Stimulated activated effector memory CD8-positive, alpha-beta T cell treated with anti-CD3 and anti-CD28 coated beads, Interleukin-12 subunit alpha, Interleukin-12 subunit beta, amount 100 ng/mL, for 72 hours (primary cell): ENCODE measurements around the gene ITSN2.

Experiments
- ATAC-seq: fragments of 150-1000 bp; cut with Tn5 transposase; 2 replicates; pipeline ENCODE4 v1.10.0; 2021
- DNase-seq, 2 donors: peaks; one replicate each; pipeline ENCODE4 v3.0.0; 2021 to 2022; ENCODE audit warnings: low spot score in 2 of 2
- H3K27ac Mint-ChIP-seq: one replicate; pipeline ENCODE4 v1.8.0; 2022; ENCODE audit warnings: mild to moderate bottlenecking, mixed read lengths
- H3K36me3 Mint-ChIP-seq: one replicate; pipeline ENCODE4 v1.8.0; 2022; ENCODE audit warnings: mild to moderate bottlenecking, mixed read lengths
- H3K4me1 Mint-ChIP-seq: one replicate; pipeline ENCODE4 v1.8.0; 2022; ENCODE audit warnings: mixed read lengths
- H3K4me3 Mint-ChIP-seq: one replicate; pipeline ENCODE4 v1.8.0; 2022; ENCODE audit warnings: mild to moderate bottlenecking, mixed read lengths
- H3K9me3 Mint-ChIP-seq: one replicate; pipeline ENCODE4 v1.8.0; 2022; ENCODE audit warnings: mixed read lengths

ITSN2 gene

GRCh38 chr2:24238158-24238557 lies 122.2 kb downstream of the ITSN2 start:
- H3K9me3 Mint-ChIP-seq: no peaks in the 10 kb centered on the region
- no peaks in the 10 kb centered on the region for H3K4me1 Mint-ChIP-seq
- no peak overlapping the region for H3K27ac Mint-ChIP-seq
- DNase-seq (no peak), ATAC-seq (no peak)
- no peak overlapping the region for H3K4me3 Mint-ChIP-seq
- peaks cover 35% of the 10 kb centered on the region for H3K36me3 Mint-ChIP-seq

DNA sequence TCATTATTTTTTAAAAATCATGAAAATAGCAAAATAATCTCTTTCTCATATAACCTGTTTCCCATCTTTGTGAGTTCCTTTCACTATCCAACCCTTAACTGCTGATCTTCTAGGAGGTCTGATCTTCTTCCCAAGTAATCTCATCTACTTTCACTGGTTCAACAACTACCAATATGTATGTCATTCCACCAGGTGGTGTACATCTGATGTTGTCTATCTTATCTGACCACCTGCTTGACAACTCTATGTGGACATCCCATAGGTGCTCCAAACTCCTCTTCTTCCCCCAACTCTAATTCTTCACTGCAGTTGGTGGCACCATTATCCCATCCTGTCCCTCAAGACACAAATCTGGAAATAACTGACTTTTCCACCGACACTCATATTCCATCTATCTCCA lies 123.0 kb downstream of the ITSN2 start:
- ATAC-seq (no peak), DNase-seq (no peak)
- H3K9me3 Mint-ChIP-seq: no peaks in the 10 kb centered on the region
- H3K36me3 Mint-ChIP-seq: peaks cover 27% of the 10 kb centered on the region
- no peak overlapping the region for H3K27ac Mint-ChIP-seq
- no peak overlapping the region for H3K4me3 Mint-ChIP-seq
- H3K4me1 Mint-ChIP-seq: no peaks in the 10 kb centered on the region

GRCh38 chr2:24233321-24233720 lies 127.0 kb downstream of the ITSN2 start:
- H3K27ac Mint-ChIP-seq: no peak overlapping the region
- DNase-seq (no peak), ATAC-seq (no peak)
- peaks cover 12% of the 10 kb centered on the region for H3K36me3 Mint-ChIP-seq
- H3K4me1 Mint-ChIP-seq: no peaks in the 10 kb centered on the region
- no peaks in the 10 kb centered on the region for H3K9me3 Mint-ChIP-seq
- H3K4me3 Mint-ChIP-seq: no peak overlapping the region

DNA sequence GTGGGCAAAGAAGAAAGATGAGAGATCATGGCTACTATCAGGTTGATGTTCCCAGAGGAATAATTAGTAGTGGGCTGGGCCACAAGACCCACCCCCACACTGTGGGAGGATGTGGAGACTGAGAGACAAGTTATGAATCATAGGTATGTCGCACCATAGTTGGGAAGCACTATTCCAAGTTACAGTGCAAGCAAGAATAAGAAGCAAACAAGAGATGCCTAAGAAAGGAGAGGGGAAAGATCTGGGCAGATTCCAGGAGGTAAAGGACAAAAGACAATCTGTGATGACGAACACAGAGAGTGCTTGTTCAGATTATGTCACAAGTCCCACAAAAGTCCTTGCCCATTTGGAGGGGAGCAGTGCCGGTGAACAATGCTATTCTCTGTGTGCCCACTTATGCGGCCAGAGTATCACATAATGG lies 128.9 kb downstream of the ITSN2 start:
- ATAC-seq (no peak), DNase-seq (no peak)
- no peaks in the 10 kb centered on the region for H3K4me1 Mint-ChIP-seq
- peaks cover 16% of the 10 kb centered on the region for H3K36me3 Mint-ChIP-seq
- no peak overlapping the region for H3K4me3 Mint-ChIP-seq
- H3K27ac Mint-ChIP-seq: no peak overlapping the region
- no peaks in the 10 kb centered on the region for H3K9me3 Mint-ChIP-seq

GRCh38 chr2:24228470-24228869 lies 131.9 kb downstream of the ITSN2 start:
- no peak for ATAC-seq
- Mint-ChIP-seq H3K9me3 (no peaks in the 10 kb centered on the region), H3K36me3 (peaks cover 14% of the 10 kb centered on the region), H3K4me1 (no peaks in the 10 kb centered on the region), H3K4me3 (no peak overlapping the region), H3K27ac (no peak overlapping the region)
- no peak for DNase-seq

- H3K4me1 Mint-ChIP-seq: no peaks in the 10 kb centered on the region
- ATAC-seq (no peak), DNase-seq (no peak)
- no peaks in the 10 kb centered on the region for H3K9me3 Mint-ChIP-seq
- H3K36me3 Mint-ChIP-seq: peaks cover 29% of the 10 kb centered on the region
- H3K4me3 Mint-ChIP-seq: no peak overlapping the region
- H3K27ac Mint-ChIP-seq: no peak overlapping the region
These were observed 134.7 kb downstream of the ITSN2 start for GRCh38 chr2:24225499-24226242.

DNA sequence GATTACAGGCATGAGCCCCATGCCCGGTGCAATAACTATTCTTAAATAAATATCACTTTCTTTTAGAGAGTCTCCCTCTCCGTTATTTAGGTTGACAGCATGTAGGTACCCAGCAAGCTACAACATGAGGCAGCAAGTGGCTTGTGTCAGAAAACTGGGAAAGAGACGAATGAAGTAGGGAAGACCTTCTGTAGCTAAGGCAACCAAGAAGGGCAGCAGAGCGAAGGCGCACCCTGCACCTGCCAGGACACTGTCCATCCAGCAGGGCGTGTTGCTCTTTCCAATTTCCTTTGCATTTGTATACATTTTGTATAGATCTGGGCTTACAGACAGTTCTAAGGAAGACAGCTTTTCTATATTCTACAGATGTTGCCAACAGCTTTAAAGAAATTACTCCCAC lies 137.4 kb downstream of the ITSN2 start:
- ATAC-seq: no peak
- Mint-ChIP-seq H3K27ac (no peak overlapping the region), H3K4me3 (no peak overlapping the region), H3K9me3 (no peaks in the 10 kb centered on the region), H3K4me1 (no peaks in the 10 kb centered on the region), H3K36me3 (peaks cover 48% of the 10 kb centered on the region)
- no peak for DNase-seq

DNA sequence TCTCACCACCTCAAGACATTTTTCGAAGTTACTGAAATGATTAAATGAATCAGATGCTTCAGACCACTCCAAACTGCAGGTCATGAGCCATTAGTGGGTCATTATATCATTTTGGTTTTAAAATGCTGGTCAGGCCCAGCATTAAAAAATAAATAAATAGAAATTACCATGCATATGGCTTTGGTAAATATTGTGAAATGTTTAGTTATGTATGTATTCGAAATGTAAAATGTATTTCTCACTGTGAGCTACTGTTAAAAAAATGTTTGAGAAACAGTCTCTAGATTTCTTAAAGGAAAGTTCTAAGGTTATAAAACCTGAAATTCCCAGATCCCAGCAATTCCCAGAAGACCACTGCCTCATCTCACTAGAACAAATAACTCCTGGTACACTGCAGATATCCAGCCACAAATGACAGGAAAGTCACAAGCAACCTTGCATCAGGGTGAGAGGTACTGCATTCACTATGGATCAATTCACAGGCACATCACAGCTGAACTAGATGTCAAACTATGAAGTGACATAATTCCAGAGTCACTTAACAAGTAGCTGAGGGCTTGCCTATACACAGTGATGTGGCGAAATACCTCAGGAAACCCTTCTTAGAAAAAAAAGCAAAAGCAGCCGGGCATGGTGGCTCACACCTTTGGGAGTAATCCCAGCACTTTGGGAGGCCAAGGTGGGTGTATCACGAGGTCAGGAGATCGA lies 138.8 kb downstream of the ITSN2 start:
- Mint-ChIP-seq H3K36me3 (peaks cover 53% of the 10 kb centered on the region), H3K4me1 (no peaks in the 10 kb centered on the region), H3K9me3 (no peaks in the 10 kb centered on the region), H3K27ac (no peak overlapping the region), H3K4me3 (no peak overlapping the region)
- DNase-seq: no peak
- ATAC-seq: no peak

DNA sequence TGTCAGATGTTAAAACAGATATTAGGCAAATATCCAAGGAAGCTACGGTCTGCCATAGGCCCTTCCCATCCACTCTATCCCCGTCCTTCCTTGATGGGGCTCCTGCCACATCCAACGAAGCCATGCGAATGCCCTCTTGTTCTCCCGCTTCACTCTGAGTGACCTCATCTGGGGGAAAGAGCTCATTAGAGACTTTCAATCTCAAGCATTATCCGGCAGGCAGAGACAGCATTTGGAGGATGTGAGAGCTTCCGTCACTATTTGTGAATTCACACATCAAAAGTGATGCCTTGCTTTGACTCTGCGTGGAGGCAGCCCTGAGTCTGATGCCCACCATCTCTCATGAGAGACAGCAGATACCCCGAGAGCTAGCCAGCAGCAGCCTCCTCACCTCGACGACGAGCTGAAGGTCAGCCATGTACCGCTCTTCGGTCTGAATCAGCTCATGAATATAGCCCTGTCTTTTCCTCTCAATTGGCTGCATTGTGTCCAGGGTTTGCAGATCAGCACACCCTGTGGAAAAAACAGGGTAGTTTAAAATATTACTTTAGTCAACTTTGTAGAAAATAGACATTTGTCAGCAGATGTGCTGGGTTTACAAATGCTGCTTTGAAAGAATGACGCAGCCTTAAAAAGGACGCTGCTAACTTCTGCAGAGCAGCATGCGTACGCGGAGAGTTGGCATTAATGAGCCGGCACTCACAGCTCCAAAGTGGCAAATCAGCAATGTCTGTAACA lies 139.6 kb downstream of the ITSN2 start:
- ATAC-seq (no peak), DNase-seq (no peak)
- Mint-ChIP-seq H3K4me3 (no peak overlapping the region), H3K4me1 (no peaks in the 10 kb centered on the region), H3K9me3 (no peaks in the 10 kb centered on the region), H3K27ac (no peak overlapping the region), H3K36me3 (peaks cover 60% of the 10 kb centered on the region)

GRCh38 chr2:24214880-24215279 lies 145.5 kb downstream of the ITSN2 start:
- Mint-ChIP-seq H3K4me3 (no peak overlapping the region), H3K27ac (peak overlapping the region; percentile 23), H3K9me3 (no peaks in the 10 kb centered on the region), H3K36me3 (peaks cover 94% of the 10 kb centered on the region), H3K4me1 (no peaks in the 10 kb centered on the region)
- no peak for DNase-seq
- ATAC-seq: peak; percentile 91

DNA sequence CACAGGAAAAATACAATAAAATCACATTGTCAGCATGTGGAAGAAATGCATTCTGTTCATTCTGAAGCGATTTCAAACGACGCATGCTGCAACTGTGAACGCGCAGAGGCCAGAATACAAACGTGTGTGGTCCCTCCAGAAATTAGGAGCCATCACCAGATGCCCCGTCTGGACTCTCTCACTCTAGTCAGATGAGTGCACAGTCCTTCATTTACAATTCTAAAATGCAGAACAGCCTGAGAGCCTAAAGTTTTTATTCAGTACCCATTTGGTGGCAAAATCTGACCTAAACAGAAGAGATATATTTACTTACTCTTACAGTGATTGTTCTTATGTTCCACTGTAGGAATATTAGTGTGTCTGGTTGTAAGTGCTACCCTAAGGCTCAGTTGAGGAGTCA lies 148.9 kb downstream of the ITSN2 start:
- H3K4me1 Mint-ChIP-seq: no peaks in the 10 kb centered on the region
- H3K36me3 Mint-ChIP-seq: peaks cover 97% of the 10 kb centered on the region
- no peak overlapping the region for H3K27ac Mint-ChIP-seq
- DNase-seq: no peak
- no peaks in the 10 kb centered on the region for H3K9me3 Mint-ChIP-seq
- no peak overlapping the region for H3K4me3 Mint-ChIP-seq
- no peak for ATAC-seq

DNA sequence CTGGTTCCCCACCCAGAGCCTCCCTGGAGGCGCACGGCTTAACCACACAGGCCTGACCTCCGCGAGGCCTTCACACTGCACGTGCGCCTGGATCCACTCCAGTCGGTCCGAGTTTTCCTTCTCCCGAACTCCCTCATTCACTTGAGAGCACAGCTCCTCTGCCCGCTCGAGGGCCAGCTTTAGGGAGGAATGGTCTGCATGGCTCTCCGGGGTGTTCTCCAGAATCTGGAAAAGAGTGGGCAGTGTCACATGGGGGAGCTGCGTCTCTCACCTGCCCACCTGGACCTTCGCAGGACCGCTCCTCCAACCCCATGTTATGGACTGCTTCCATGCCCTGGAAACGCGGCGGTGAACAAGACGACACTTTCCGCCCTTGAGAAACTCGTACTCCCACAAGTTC lies 149.6 kb downstream of the ITSN2 start:
- Mint-ChIP-seq H3K27ac (no peak overlapping the region), H3K4me3 (no peak overlapping the region), H3K9me3 (no peaks in the 10 kb centered on the region), H3K4me1 (no peaks in the 10 kb centered on the region), H3K36me3 (peaks cover 96% of the 10 kb centered on the region)
- DNase-seq (no peak), ATAC-seq (no peak)

- H3K27ac Mint-ChIP-seq: no peak overlapping the region
- peaks cover 92% of the 10 kb centered on the region for H3K36me3 Mint-ChIP-seq
- no peak for ATAC-seq
- no peak overlapping the region for H3K4me3 Mint-ChIP-seq
- no peak for DNase-seq
- no peaks in the 10 kb centered on the region for H3K4me1 Mint-ChIP-seq
- no peaks in the 10 kb centered on the region for H3K9me3 Mint-ChIP-seq
These were observed 150.3 kb downstream of the ITSN2 start for GRCh38 chr2:24210106-24210455.

GRCh38 chr2:24209389-24210105 lies 150.8 kb downstream of the ITSN2 start:
- Mint-ChIP-seq H3K27ac (no peak overlapping the region), H3K36me3 (peaks cover 87% of the 10 kb centered on the region), H3K4me3 (no peak overlapping the region), H3K9me3 (no peaks in the 10 kb centered on the region), H3K4me1 (no peaks in the 10 kb centered on the region)
- DNase-seq (no peak), ATAC-seq (no peak)

GRCh38 chr2:24208490-24208889 lies 151.8 kb downstream of the ITSN2 start:
- no peaks in the 10 kb centered on the region for H3K9me3 Mint-ChIP-seq
- peaks cover 87% of the 10 kb centered on the region for H3K36me3 Mint-ChIP-seq
- H3K27ac Mint-ChIP-seq: no peak overlapping the region
- H3K4me1 Mint-ChIP-seq: no peaks in the 10 kb centered on the region
- DNase-seq: no peak
- no peak for ATAC-seq
- H3K4me3 Mint-ChIP-seq: no peak overlapping the region
